ENCODE results near the gene PPP1R7. TPM values are rescaled to one million over a fixed set of nuclear protein-coding genes. Genes with fewer than 3 reads are reported as not detected.

The PPP1R7 gene
- total RNA-seq, 1 experiment from 2014 or later: 45.4 TPM

GRCh38 chr2:241159116-241159515 lies 8.8 kb downstream of the PPP1R7 start:
- intact Hi-C loops (cut with micrococcal nuclease): no loop called here
- peaks cover 0 to 5% of the 10 kb centered on the region in 2 experiments; a peak in 2 of 4 replicates for H3K4me1 ChIP-seq (ENCODE audit: control insufficient read depth in 1 of 2, insufficient read depth in 2 of 2, low read length in 2 of 2)
- H4K20me1 ChIP-seq (ENCODE audit: insufficient read depth): no peaks in the 10 kb centered on the region
- H3K27ac ChIP-seq (ENCODE audit: low read depth, low read length): no peak overlapping the region
- H3K4me2 ChIP-seq (ENCODE audit: low read length): no peak overlapping the region
- no peak for DNase-seq (ENCODE audit: low read depth, low spot score)
- H3K79me2 ChIP-seq (ENCODE audit: insufficient read depth, low read length): no peaks in the 10 kb centered on the region
- H3K4me3 ChIP-seq (replicated peaks in 1 of 2; ENCODE audit: low read depth in 1 of 2, low read length in 2 of 2): no peak overlapping the region
- no peaks in the 10 kb centered on the region for H3K9me2 ChIP-seq (ENCODE audit: insufficient read depth)
- no peak overlapping the region for H3K9ac ChIP-seq (ENCODE audit: low read length)
- no peaks in the 10 kb centered on the region for H3K9me3 ChIP-seq (ENCODE audit: control insufficient read depth in 1 of 2, insufficient read depth in 1 of 2, low read depth in 1 of 2, low read length in 2 of 2)
- ChIA-PET POLR2A (no interaction called here), CTCF (no interaction called here), RAD21 (ENCODE audit: low non-redundant PET in 1 of 2, low total read pairs in 2 of 2, uncharacterized antibody in 2 of 2, unreplicated experiment in 2 of 2) (no interaction called here)
- no peak for ATAC-seq
- H3K36me3 ChIP-seq (ENCODE audit: control insufficient read depth in 1 of 2, insufficient read depth in 2 of 2, low read length in 2 of 2): peaks cover 0 to 11% of the 10 kb centered on the region in 2 experiments; a peak in 2 of 4 replicates
- no peak overlapping the region for H2AFZ ChIP-seq (ENCODE audit: low read depth, low read length, poor library complexity, severe bottlenecking)
- TF ChIP-seq POLR2AphosphoS5 (IDR thresholded peaks at IDR 0.05; ENCODE audit: low read depth, low read length) (no peak), CTCF (IDR thresholded peaks at IDR 0.05 in 2 of 3, conservative IDR thresholded peaks at IDR 0.05 in 1 of 3; ENCODE audit: borderline replicate concordance in 1 of 3, insufficient read depth in 1 of 3, low read depth in 2 of 3, low read length in 2 of 3) (no peak), MAX (IDR thresholded peaks at IDR 0.05) (no peak)
- H3K27me3 ChIP-seq (ENCODE audit: insufficient read depth, low read length): no peaks in the 10 kb centered on the region
- no TSS peak for BruUV-seq (replicated peaks)

GRCh38 chr2:241160318-241160717 lies 10.1 kb downstream of the PPP1R7 start:
- no peak for ATAC-seq
- H4K20me1 ChIP-seq (ENCODE audit: insufficient read depth): no peaks in the 10 kb centered on the region
- H3K36me3 ChIP-seq (ENCODE audit: control insufficient read depth in 1 of 2, insufficient read depth in 2 of 2, low read length in 2 of 2): peaks cover 0 to 11% of the 10 kb centered on the region in 2 experiments; a peak in 2 of 4 replicates
- H3K27ac ChIP-seq (ENCODE audit: low read depth, low read length): no peak overlapping the region
- no peak overlapping the region for H2AFZ ChIP-seq (ENCODE audit: low read depth, low read length, poor library complexity, severe bottlenecking)
- no peak overlapping the region for H3K4me3 ChIP-seq (replicated peaks in 1 of 2; ENCODE audit: low read depth in 1 of 2, low read length in 2 of 2)
- no peaks in the 10 kb centered on the region for H3K9me2 ChIP-seq (ENCODE audit: insufficient read depth)
- H3K4me2 ChIP-seq (ENCODE audit: low read length): no peak overlapping the region
- POLR2A ChIA-PET: no interaction called here
- DNase-seq (ENCODE audit: low read depth, low spot score): no peak
- intact Hi-C loops (cut with micrococcal nuclease): no loop called here
- H3K4me1 ChIP-seq (ENCODE audit: control insufficient read depth in 1 of 2, insufficient read depth in 2 of 2, low read length in 2 of 2): peaks cover 0 to 5% of the 10 kb centered on the region in 2 experiments; a peak in 2 of 4 replicates
- H3K9me3 ChIP-seq (ENCODE audit: control insufficient read depth in 1 of 2, insufficient read depth in 1 of 2, low read depth in 1 of 2, low read length in 2 of 2): no peaks in the 10 kb centered on the region
- CTCF ChIA-PET: no interaction called here
- H3K9ac ChIP-seq (ENCODE audit: low read length): no peak overlapping the region
- no peaks in the 10 kb centered on the region for H3K79me2 ChIP-seq (ENCODE audit: insufficient read depth, low read length)
- H3K27me3 ChIP-seq (ENCODE audit: insufficient read depth, low read length): no peaks in the 10 kb centered on the region
- no TSS peak for BruUV-seq (replicated peaks)
- RAD21 ChIA-PET (ENCODE audit: low non-redundant PET in 1 of 2, low total read pairs in 2 of 2, uncharacterized antibody in 2 of 2, unreplicated experiment in 2 of 2): no interaction called here
- TF ChIP-seq ELF1 (IDR thresholded peaks at IDR 0.05; ENCODE audit: borderline replicate concordance, low read depth) (no peak), RAD21 (IDR thresholded peaks at IDR 0.05; ENCODE audit: low read depth) (no peak), REST (IDR thresholded peaks at IDR 0.05; ENCODE audit: low read depth) (no peak), CBX3 (IDR thresholded peaks at IDR 0.05; ENCODE audit: low read depth) (no peak), YY1 (IDR thresholded peaks at IDR 0.05; ENCODE audit: extremely low read depth, insufficient replicate concordance, low read depth, low read length) (no peak), ZBTB33 (IDR thresholded peaks at IDR 0.05; ENCODE audit: extremely low read depth, insufficient replicate concordance, low read length) (no peak), POLR2AphosphoS5 (IDR thresholded peaks at IDR 0.05; ENCODE audit: low read depth, low read length) (no peak), SIN3A (IDR thresholded peaks at IDR 0.05; ENCODE audit: low read depth) (no peak), FOSL1 (IDR thresholded peaks at IDR 0.05; ENCODE audit: low read depth) (no peak), TCF7L2 (IDR thresholded peaks at IDR 0.05; ENCODE audit: borderline replicate concordance, extremely low read depth, insufficient read depth, insufficient read length) (no peak)

Measured in HCT116 (cell line).